DND-41 (cell line): ENCODE results near the gene CHST12.

Experiments used
- ATAC-seq: fragments of 200-7000 bp; cut with Tn5 transposase; 3 replicates; pipeline ENCODE4 v1.9.1; 2021; ENCODE audit warnings: low read depth; ENCODE audit not compliant: insufficient read depth
- DNase-seq: peaks from one replicate; pipeline ENCODE4 v3.0.0-alpha.2; 2020
- H2AFZ ChIP-seq: 2 replicates; pipeline ENCODE4 v1.6.0; 2012; ENCODE audit warnings: low read depth, low read length
- H3K27ac ChIP-seq: 2 replicates; pipeline ENCODE4 v1.5.1; 2012; ENCODE audit warnings: low read length, inconsistent platforms
- H3K27me3 ChIP-seq: fragments of 200-600 bp; sonication (generic); 2 replicates; pipeline ENCODE4 v1.6.0; 2012; ENCODE audit warnings: low read length, mild to moderate bottlenecking, inconsistent platforms; ENCODE audit not compliant: insufficient read depth, poor library complexity
- H3K36me3 ChIP-seq: 2 replicates; pipeline ENCODE4 v1.5.1; 2012; ENCODE audit warnings: low read length, inconsistent platforms; ENCODE audit not compliant: insufficient read depth
- H3K4me1 ChIP-seq: 2 replicates; pipeline ENCODE4 v1.5.1; 2012; ENCODE audit warnings: mild to moderate bottlenecking, low read length; ENCODE audit not compliant: insufficient read depth
- H3K4me2 ChIP-seq: 2 replicates; pipeline ENCODE4 v1.6.0; 2012; ENCODE audit warnings: mild to moderate bottlenecking, moderate library complexity, low read length, inconsistent platforms; ENCODE audit not compliant: insufficient read depth
- H3K4me3 ChIP-seq, 2 experiments: fragments of 200-600 bp in 1 of 2; shearing (Covaris generic) in 1 of 2; 2 replicates each; pipeline ENCODE4 v1.5.1; 2012 to 2016; ENCODE audit warnings: inconsistent platforms in 2 of 2, low read length in 2 of 2, mild to moderate bottlenecking in 2 of 2, low read depth in 1 of 2, moderate library complexity in 1 of 2
- H3K79me2 ChIP-seq: 2 replicates; pipeline ENCODE4 v1.6.0; 2012; ENCODE audit warnings: low read length, inconsistent platforms; ENCODE audit not compliant: insufficient read depth
- H3K9ac ChIP-seq: 2 replicates; pipeline ENCODE4 v1.6.0; 2012; ENCODE audit warnings: low read depth, mild to moderate bottlenecking, inconsistent platforms, low read length, moderate library complexity
- H3K9me3 ChIP-seq: 2 replicates; pipeline ENCODE4 v1.5.1; 2012; ENCODE audit warnings: low read length, moderate library complexity, mild to moderate bottlenecking, inconsistent platforms; ENCODE audit not compliant: insufficient read depth, severe bottlenecking
- H4K20me1 ChIP-seq: 2 replicates; pipeline ENCODE4 v1.6.0; 2012; ENCODE audit warnings: low read length; ENCODE audit not compliant: insufficient read depth
- EZH2 ChIP-seq: IDR thresholded peaks from 3 replicates; pipeline ENCODE4 v1.6.1; 2012; ENCODE audit warnings: borderline replicate concordance, low read depth, mild to moderate bottlenecking, moderate library complexity, low read length, inconsistent platforms; ENCODE audit not compliant: severe bottlenecking
- TF ChIP-seq, protein P1 (sequence below): IDR thresholded peaks from 2 replicates; pipeline ENCODE4 v1.5.1; 2012; ENCODE audit warnings: borderline replicate concordance, low read length, moderate library complexity, mild to moderate bottlenecking; ENCODE audit not compliant: poor library complexity, severe bottlenecking; ENCODE audit errors: extremely low read depth

The CHST12 gene

DNA sequence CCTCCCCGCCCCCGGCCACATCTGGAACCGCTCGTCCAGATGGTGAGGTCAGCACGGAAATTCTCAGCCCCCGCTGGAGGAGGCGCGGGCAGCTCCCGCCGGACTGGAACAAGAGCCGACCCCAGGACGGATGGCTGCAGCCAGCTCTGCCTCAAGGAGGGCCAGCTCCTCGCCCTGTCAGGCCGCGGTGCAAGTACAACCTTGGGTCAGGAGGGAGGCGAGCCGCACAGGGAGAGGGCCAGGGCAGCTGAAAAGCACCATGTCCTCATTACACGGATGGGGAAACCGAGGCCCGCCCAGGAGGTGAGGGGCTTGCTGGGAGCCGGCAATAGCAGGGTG lies 76.6 kb downstream of the CHST12 start:
- no peak overlapping the region for H3K4me2 ChIP-seq

DNA sequence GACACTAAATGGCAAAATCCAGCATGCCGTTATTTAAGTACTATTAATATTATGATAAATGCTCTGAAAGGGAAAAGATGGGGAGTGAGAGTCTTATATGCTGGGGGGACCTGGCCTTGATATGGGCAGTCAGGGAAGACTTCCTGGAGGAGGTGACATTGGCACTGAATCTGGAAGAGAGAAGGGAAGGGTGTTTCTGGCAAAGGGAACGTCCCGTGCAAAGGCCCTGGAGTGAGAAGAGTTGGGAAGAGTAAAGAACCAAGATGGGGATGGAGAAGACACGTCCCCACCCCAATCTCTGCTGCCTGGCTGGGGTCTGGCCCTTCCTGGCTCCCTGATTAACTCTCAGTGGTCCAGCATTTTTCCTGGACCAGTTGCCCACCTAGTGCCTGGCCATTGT lies 77.8 kb downstream of the CHST12 start:
- H3K9ac ChIP-seq = no peak overlapping the region
- H2AFZ ChIP-seq = no peak overlapping the region
- no peaks in the 10 kb centered on the region for H3K27me3 ChIP-seq
- no peak overlapping the region for H3K4me3 ChIP-seq
- no peaks in the 10 kb centered on the region for H3K79me2 ChIP-seq
- H3K4me2 ChIP-seq = no peak overlapping the region
- H4K20me1 ChIP-seq = no peaks in the 10 kb centered on the region
- TF ChIP-seq, protein P1, sequence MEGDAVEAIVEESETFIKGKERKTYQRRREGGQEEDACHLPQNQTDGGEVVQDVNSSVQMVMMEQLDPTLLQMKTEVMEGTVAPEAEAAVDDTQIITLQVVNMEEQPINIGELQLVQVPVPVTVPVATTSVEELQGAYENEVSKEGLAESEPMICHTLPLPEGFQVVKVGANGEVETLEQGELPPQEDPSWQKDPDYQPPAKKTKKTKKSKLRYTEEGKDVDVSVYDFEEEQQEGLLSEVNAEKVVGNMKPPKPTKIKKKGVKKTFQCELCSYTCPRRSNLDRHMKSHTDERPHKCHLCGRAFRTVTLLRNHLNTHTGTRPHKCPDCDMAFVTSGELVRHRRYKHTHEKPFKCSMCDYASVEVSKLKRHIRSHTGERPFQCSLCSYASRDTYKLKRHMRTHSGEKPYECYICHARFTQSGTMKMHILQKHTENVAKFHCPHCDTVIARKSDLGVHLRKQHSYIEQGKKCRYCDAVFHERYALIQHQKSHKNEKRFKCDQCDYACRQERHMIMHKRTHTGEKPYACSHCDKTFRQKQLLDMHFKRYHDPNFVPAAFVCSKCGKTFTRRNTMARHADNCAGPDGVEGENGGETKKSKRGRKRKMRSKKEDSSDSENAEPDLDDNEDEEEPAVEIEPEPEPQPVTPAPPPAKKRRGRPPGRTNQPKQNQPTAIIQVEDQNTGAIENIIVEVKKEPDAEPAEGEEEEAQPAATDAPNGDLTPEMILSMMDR = no peak
- TF ChIP-seq EZH2 = no peak
- no peak for DNase-seq
- no peak for ATAC-seq
- no peaks in the 10 kb centered on the region for H3K36me3 ChIP-seq
- no peaks in the 10 kb centered on the region for H3K9me3 ChIP-seq
- no peaks in the 10 kb centered on the region for H3K4me1 ChIP-seq
- H3K27ac ChIP-seq = no peak overlapping the region

More for the DNA sequence above, 76.6 kb downstream of the CHST12 start:
- no peak for TF ChIP-seq EZH2
- TF ChIP-seq, protein P1 = no peak
- no peaks in the 10 kb centered on the region for H3K36me3 ChIP-seq
- H3K4me1 ChIP-seq = no peaks in the 10 kb centered on the region
- no peak overlapping the region for H3K27ac ChIP-seq
- H4K20me1 ChIP-seq = no peaks in the 10 kb centered on the region
- H3K9me3 ChIP-seq = no peaks in the 10 kb centered on the region
- H3K9ac ChIP-seq = no peak overlapping the region
- no peak overlapping the region for H2AFZ ChIP-seq
- H3K79me2 ChIP-seq = no peaks in the 10 kb centered on the region
- no peaks in the 10 kb centered on the region for H3K27me3 ChIP-seq
- DNase-seq (no peak), ATAC-seq (no peak)
- H3K4me3 ChIP-seq = no peak overlapping the region

DNA sequence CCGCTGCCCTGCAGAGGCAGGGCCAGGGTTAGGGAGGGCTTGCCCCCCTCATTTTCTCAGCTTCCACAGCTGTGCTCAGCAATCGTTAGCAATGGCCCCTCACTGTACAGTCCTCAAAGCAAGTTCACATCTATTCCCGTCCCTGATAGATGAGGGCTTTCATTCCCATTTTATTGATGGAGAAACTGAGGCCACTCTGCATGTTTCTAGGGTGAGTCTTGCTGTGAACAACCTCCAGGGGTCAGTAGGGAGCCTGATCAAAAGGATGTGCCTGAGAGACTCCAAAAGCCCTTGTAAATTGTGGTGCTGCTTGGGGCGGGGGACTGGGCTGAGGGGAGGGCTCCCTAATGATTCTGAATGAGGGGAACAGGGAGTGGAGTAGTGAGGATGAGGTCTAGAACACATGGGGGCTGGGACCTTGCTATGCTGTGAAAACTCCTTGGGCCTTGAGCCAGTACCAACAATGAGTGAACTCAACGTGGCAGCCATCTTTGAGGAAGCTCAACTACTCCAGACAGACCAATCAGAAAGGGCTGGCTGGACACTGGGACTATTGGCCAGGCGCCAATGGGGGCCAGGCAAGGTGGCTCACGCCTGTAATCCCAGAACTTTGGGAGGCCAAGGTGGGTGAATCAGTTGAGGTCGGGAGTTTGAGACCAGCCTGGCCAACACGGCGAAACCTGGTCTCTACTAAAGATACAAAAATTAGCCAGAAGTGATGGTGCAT lies 79.5 kb downstream of the CHST12 start:
- TF ChIP-seq EZH2 = no peak
- TF ChIP-seq, protein P1 = peak; percentile 38
- DNase-seq (no peak), ATAC-seq (no peak)
- Histone ChIP-seq H3K9ac (no peak overlapping the region), H3K79me2 (no peaks in the 10 kb centered on the region), H3K9me3 (no peaks in the 10 kb centered on the region), H3K36me3 (no peaks in the 10 kb centered on the region), H3K27me3 (no peaks in the 10 kb centered on the region), H3K4me3 (no peak overlapping the region), H3K4me2 (no peak overlapping the region), H4K20me1 (no peaks in the 10 kb centered on the region), H3K27ac (no peak overlapping the region), H3K4me1 (no peaks in the 10 kb centered on the region), H2AFZ (no peak overlapping the region)

DNA sequence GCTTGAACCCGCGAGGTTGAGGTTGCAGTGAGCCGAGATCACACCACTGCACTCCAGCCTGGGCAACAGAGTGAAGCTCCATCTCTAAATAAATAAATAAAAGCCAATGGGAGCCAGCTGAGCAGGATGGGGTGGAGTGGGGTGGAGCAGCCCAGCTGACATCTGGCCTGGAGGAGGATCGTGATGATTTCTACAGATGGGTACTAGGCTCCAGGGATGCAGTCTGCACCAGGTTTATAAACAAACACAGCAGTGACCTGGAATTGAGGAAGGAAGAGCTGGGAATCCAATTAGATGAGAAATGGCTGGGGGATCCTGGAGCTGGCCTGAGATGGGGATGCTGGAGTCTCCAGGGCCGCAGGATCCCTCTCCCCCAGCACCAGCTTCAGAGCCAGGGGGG lies 80.1 kb downstream of the CHST12 start:
- no peaks in the 10 kb centered on the region for H3K4me1 ChIP-seq
- H3K27ac ChIP-seq = no peak overlapping the region
- H3K4me3 ChIP-seq = no peak overlapping the region
- no peaks in the 10 kb centered on the region for H3K9me3 ChIP-seq
- no peak for TF ChIP-seq EZH2
- TF ChIP-seq, protein P1 = no peak
- ATAC-seq = no peak
- no peak for DNase-seq
- no peak overlapping the region for H3K9ac ChIP-seq
- no peaks in the 10 kb centered on the region for H4K20me1 ChIP-seq
- no peak overlapping the region for H3K4me2 ChIP-seq
- no peaks in the 10 kb centered on the region for H3K27me3 ChIP-seq
- no peaks in the 10 kb centered on the region for H3K79me2 ChIP-seq
- H3K36me3 ChIP-seq = no peaks in the 10 kb centered on the region
- H2AFZ ChIP-seq = no peak overlapping the region
